ENCODE measurements around the gene OR8H2.

DNA sequence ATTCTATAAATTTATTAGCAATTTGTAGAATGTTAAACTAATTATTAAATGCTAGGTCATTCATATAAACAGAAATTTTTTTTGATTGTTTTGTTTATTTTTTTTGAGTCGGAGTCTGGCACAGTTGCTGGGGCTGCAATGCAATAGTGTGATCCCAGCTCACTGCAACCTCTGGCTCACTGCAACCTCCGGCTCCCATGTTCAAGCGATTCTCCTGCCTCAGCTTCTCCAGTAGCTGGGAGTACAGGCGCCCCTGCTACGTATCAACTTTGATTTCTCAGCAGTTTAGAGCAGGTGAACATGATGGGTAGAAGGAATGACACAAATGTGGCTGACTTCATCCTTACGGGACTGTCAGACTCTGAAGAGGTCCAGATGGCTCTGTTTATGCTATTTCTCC lies 18.6 kb downstream of the OR8H2 start, which contains the start of gene OR8H3:
- TF ChIP-seq, protein P1, sequence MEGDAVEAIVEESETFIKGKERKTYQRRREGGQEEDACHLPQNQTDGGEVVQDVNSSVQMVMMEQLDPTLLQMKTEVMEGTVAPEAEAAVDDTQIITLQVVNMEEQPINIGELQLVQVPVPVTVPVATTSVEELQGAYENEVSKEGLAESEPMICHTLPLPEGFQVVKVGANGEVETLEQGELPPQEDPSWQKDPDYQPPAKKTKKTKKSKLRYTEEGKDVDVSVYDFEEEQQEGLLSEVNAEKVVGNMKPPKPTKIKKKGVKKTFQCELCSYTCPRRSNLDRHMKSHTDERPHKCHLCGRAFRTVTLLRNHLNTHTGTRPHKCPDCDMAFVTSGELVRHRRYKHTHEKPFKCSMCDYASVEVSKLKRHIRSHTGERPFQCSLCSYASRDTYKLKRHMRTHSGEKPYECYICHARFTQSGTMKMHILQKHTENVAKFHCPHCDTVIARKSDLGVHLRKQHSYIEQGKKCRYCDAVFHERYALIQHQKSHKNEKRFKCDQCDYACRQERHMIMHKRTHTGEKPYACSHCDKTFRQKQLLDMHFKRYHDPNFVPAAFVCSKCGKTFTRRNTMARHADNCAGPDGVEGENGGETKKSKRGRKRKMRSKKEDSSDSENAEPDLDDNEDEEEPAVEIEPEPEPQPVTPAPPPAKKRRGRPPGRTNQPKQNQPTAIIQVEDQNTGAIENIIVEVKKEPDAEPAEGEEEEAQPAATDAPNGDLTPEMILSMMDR (IDR thresholded peaks at IDR 0.05; ENCODE audit: low read length): no peak
- TF ChIP-seq EZH2 (IDR thresholded peaks at IDR 0.05; ENCODE audit: borderline replicate concordance, low read length): no peak

Data from OCI-LY1 (cell line).